Adrenal gland (tissue), 5 donors: ENCODE results near the gene APLN.

Experiments used
- CTCF ChIP-seq, 6 experiments: fragments of 450-650 bp in 4 of 6; fragments of 200-600 bp in 2 of 6; sonication (generic) in 1 of 6; IDR thresholded peaks; 1 replicate in 5 of 6; 2 replicates in 1 of 6; pipeline versions ENCODE4 v1.5.1 to v1.8.0; 2016 to 2021; ENCODE audit warnings: antibody characterized with exemption in 6 of 6, mild to moderate bottlenecking in 2 of 6, moderate library complexity in 1 of 6
- POLR2A ChIP-seq, 2 donors: fragments of 450-650 bp; IDR thresholded peaks; one replicate each; pipeline ENCODE4 v1.6.1; 2017; ENCODE audit warnings: antibody characterized with exemption in 2 of 2, mild to moderate bottlenecking in 2 of 2, moderate library complexity in 1 of 2
- donor health status: DM: no; HTN: no; CAD: no.

GRCh38 chrX:129649268-129650182 lies 5.2 kb downstream of the APLN start:
- no peak for TF ChIP-seq CTCF (IDR thresholded peaks at IDR 0.05)
- no peak for TF ChIP-seq POLR2A (IDR thresholded peaks at IDR 0.05)
